ENCODE results near the gene SYNJ1.

SYNJ1 gene

DNA sequence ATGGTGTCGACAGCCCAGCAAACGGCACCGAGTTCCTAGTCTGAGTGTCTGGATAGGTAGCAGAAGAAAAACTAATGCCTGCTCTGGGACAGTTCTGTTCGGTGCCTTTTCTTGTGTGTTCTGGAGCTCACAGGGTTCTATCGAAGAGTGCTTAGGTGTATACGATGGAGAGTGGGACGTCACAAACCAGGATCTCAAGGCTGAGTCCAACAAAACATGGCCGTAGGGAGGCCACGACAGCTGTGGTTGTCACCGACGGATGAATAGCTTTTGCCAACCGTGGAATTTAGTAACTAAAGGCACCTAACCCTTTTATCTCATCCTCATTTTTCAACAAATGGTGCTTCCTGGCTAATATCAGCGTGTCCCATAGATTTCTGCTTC lies 635 bp upstream of the SYNJ1 start:
- TF ChIP-seq, protein P1, sequence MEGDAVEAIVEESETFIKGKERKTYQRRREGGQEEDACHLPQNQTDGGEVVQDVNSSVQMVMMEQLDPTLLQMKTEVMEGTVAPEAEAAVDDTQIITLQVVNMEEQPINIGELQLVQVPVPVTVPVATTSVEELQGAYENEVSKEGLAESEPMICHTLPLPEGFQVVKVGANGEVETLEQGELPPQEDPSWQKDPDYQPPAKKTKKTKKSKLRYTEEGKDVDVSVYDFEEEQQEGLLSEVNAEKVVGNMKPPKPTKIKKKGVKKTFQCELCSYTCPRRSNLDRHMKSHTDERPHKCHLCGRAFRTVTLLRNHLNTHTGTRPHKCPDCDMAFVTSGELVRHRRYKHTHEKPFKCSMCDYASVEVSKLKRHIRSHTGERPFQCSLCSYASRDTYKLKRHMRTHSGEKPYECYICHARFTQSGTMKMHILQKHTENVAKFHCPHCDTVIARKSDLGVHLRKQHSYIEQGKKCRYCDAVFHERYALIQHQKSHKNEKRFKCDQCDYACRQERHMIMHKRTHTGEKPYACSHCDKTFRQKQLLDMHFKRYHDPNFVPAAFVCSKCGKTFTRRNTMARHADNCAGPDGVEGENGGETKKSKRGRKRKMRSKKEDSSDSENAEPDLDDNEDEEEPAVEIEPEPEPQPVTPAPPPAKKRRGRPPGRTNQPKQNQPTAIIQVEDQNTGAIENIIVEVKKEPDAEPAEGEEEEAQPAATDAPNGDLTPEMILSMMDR (IDR thresholded peaks at IDR 0.05) = no peak

DNA sequence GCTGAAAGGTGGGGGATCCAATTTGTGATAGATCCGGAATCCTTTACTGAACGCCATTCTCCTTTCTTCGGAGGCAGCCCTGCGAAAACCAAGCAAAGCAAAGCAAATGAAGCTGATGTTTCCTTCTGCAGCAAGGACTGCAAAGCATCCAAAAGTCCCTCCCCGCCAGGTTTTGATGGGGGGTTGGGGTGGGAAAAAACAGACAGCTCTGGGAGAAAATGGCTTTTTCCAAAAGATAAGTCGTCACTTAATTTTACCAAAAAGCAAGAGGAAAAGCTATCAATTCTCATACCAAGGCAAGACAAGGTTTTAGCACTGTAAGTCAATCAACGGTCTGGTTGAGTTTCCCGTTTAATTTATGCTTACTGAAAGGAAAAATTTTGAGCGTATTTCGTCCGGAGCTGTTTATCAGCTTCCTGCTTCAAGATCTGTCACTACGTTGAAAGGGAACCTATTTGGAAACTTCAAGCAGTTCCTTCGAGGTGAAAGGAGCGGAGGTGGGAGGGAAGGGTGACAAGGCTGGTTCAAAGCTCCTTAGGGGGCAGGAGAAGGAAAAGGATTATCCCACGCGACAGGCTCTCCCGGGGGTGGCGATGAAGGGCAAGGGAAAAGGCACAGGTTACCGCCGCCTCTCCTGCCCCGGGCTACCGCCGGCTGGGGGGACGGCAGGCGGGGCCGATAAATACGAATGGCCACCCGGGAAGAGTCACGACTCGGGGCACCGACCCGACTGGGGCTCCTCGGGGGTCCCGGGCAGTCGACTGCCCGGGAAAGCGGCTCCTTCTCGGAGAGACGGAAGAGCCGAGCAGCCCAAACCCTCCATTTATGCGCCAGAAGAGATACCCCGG lies 750 bp downstream of the SYNJ1 start:
- TF ChIP-seq, protein P1 (IDR thresholded peaks at IDR 0.05) = no peak

- TF ChIP-seq, protein P1 (IDR thresholded peaks at IDR 0.05) = no peak
Observed at GRCh38 chr21:32719085-32719484, 8.7 kb downstream of the SYNJ1 start.

DNA sequence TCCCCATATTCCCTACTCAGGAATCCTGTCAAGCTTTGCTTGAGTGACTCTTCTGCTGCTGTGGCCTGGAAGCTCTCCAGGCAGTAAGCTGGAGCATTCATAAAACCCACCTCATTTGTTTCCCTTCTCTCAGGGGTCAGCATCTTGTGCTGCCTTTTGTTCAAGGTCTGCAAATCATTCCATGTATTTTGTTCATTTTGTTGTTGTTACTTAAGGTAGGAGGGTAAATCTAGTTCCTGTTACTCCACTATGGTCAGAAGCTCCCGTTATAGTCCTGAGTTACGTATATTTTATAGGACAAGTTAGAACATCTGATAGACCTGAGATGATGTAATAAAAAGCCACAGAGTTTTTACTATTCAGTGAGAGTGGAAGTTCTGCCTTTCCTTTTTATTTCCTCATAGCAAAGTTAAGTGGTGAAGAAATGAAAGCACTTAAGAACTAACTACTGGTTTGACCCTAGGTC lies 9.9 kb downstream of the SYNJ1 start:
- TF ChIP-seq, protein P1 (IDR thresholded peaks at IDR 0.05) = no peak

- TF ChIP-seq, protein P1 (IDR thresholded peaks at IDR 0.05) = no peak
Observed at GRCh38 chr21:32716486-32716885, 11.3 kb downstream of the SYNJ1 start.

GRCh38 chr21:32713726-32714125 lies 14.1 kb downstream of the SYNJ1 start:
- TF ChIP-seq, protein P1 (IDR thresholded peaks at IDR 0.05) = no peak

- TF ChIP-seq, protein P1 (IDR thresholded peaks at IDR 0.05) = no peak
Observed at GRCh38 chr21:32712641-32713040, 15.2 kb downstream of the SYNJ1 start.
